ENCODE results near the gene TMEM140. TPM values are rescaled to one million over a fixed set of nuclear protein-coding genes. Genes with fewer than 3 reads are reported as not detected.
"Not testable (repeated sequence)": the region's sequence is repeated elsewhere in the genome, so short reads cannot be mapped to it uniquely, and the experiment has no call there.

TMEM140 gene
- polyA plus RNA-seq, 5 donors = 16.4 to 20.4 (median 16.9) TPM

DNA sequence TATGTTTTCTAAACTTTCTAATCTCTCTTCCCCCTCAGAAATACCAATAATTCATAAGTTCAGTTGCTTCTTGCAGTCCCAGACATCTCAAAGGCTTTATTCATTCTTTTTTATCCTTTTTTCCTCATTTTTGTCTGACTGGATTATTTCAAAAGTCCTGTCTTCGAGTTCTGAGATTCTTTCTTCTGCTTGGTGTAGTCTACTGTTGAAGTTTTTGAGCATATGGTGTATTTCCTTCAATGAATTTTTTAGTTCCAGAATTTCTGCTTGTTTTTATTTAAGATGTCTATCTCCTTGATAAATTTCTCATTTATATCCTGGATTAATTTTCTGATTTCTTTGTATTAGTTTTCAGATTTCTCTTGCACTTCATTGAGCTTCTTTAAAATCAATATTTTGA is 8.4 kb downstream of the TMEM140 start:
- no peak for DNase-seq

- DNase-seq = no peak
These were observed 10.3 kb downstream of the TMEM140 start for GRCh38 chr7:135158141-135158655.

DNA sequence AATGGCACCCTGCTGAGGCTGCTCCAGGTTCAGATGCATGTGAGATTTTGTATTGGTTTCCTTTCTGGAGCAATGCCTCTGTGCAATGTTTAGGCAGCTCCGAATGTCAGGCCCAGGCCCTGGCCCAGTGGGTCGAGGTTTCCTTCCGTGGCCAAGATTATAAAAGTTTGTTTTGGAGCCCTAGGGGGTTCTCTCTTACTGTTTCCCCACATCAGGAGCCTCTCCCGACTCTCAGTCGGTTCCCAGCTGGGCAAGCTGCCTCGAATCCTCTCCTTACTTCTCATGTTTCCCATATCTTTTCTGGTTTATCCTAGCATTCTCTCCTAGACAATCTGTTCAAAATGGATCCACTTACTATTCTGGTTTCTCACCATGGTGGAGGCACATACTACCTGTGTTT is 11.0 kb downstream of the TMEM140 start:
- no peak for DNase-seq

DNA sequence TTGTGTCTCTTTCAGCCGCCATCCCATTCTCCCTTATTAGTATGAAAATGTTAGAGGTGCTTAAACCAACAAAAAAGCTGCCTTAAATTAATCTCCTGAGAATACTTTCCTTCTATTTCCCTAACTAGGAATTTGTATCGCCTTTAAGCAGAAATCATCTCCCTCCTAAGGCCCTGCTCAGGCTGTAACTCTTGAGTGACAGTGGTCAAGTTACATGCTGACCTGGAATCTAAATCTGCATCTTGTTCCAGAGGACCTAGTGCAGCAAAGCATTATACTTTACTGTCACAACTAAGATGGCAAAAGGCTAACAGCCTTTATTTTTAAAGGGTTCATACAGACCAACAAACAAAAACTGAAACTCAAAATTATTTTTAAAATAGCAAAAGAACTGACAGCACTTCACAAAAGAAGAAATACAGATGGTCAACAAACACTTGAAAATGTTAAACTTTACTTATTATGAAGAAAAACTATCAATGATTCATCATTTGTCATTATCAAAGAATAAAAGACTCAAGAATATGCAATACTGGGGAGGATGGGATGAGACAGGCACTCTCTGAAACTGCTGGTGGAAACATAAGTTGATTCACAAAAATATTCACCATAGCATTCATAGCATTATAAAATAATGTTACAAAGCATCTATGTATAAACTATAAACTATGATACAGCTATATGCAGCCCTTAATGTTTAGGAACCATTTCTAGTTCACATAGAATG is 11.7 kb downstream of the TMEM140 start:
- no peak for DNase-seq

- no peak for DNase-seq
These were observed 12.4 kb downstream of the TMEM140 start for GRCh38 chr7:135160098-135160857.

GRCh38 chr7:135160858-135161653 is 13.2 kb downstream of the TMEM140 start:
- no peak for DNase-seq

DNA sequence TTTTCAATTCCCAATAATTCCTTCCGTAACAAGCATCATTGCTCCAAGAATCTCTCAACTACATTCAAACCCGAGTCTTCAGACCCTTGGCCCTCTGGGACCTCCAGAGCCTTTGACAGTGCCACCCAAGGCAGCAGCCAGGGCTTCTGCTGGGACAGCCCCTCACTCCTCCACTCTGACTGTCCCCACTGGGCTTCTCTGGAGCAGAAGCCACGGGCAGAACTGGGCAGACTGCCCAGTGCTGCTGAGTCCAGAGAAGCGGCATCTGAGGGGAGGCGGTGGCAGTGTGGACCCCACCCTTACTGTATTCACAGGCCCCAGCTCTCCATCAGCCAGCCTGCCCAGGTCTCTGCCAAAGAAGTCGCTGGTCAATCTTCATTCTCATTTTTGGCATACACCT is 13.8 kb downstream of the TMEM140 start:
- no peak for DNase-seq

- no peak for DNase-seq
These were observed 14.6 kb downstream of the TMEM140 start for GRCh38 chr7:135162382-135163001.

DNA sequence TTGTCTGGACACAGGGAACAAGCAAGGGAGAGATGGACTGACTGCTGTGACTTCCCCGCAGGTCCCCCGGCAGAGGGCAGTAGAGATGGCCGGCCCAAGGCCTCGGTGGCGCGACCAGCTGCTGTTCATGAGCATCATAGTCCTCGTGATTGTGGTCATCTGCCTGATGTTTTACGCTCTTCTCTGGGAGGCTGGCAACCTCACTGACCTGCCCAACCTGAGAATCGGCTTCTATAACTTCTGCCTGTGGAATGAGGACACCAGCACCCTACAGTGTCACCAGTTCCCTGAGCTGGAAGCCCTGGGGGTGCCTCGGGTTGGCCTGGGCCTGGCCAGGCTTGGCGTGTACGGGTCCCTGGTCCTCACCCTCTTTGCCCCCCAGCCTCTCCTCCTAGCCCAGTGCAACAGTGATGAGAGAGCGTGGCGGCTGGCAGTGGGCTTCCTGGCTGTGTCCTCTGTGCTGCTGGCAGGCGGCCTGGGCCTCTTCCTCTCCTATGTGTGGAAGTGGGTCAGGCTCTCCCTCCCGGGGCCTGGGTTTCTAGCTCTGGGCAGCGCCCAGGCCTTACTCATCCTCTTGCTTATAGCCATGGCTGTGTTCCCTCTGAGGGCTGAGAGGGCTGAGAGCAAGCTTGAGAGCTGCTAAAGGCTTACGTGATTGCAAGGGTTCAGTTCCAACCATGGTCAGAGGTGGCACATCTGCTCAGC is 16.6 kb downstream of the TMEM140 start:
- no peak for DNase-seq

- no peak for DNase-seq
These were observed 18.0 kb downstream of the TMEM140 start for GRCh38 chr7:135165862-135166261.

DNA sequence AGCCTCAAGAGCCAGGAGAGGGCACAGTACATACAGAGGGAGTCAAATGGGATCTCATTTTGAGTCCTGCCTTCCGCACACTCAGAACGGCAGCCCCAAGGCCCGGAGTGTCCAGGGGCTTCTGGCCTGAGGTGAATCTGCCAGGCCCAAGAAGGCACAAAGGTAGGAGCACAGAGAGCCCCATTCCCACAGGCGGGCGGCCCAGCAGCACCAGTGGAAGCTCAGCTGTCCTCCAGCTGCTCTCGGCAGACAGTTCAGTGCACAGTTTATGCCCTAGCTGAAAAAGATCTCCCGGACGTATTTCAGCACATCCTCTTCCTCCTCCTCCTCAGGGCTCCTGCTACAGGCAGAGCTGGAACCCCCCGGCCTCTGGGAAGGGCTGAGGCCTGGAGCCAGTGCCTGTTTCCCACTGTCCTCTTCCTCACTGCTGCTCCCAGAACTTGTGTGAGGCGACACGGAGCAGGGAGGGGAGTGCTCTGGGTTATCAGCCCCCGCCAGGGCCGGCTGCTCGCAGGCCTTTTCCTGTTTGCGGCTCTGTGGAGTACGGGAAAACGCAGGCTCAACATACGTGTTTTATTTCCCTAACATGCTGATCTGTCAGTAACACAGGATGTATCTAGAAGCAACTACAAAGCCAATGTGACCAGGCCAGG is 18.6 kb downstream of the TMEM140 start:
- no peak for DNase-seq

- DNase-seq = no peak
These were observed 19.6 kb downstream of the TMEM140 start for GRCh38 chr7:135167365-135167917.

GRCh38 chr7:135168001-135168400 is 20.1 kb downstream of the TMEM140 start:
- no peak for DNase-seq

DNA sequence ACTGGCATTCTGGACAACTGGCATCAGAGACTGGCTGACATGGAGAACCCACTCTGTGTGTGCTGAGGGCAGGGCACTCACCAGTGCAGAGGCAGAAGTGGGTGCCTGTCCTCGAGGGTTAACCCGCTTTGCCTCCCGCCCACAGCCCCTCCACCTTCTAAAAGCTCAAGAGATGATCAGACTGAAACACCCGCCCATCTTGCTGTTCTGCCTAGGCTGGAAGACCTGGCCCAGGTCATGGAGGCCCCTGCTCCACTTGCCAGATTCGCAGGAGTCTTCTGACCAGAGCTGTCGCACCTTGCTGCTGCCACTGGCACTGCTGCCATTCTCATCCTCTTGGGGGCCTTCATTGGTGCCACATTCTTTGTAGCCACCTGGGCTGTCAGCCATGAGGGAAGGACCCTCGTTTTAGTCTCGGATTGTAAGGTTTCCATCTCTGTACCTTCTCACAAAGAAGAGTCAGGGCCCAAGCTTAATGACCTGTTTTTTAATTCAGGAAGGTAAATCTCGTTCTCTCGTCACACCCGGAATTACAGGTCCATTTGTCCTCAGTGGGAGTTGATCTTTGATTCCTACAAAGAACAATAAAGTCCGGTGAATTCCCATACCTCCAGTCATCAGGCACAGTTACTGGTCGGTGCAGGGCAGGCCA is 20.7 kb downstream of the TMEM140 start:
- DNase-seq = no peak

DNA sequence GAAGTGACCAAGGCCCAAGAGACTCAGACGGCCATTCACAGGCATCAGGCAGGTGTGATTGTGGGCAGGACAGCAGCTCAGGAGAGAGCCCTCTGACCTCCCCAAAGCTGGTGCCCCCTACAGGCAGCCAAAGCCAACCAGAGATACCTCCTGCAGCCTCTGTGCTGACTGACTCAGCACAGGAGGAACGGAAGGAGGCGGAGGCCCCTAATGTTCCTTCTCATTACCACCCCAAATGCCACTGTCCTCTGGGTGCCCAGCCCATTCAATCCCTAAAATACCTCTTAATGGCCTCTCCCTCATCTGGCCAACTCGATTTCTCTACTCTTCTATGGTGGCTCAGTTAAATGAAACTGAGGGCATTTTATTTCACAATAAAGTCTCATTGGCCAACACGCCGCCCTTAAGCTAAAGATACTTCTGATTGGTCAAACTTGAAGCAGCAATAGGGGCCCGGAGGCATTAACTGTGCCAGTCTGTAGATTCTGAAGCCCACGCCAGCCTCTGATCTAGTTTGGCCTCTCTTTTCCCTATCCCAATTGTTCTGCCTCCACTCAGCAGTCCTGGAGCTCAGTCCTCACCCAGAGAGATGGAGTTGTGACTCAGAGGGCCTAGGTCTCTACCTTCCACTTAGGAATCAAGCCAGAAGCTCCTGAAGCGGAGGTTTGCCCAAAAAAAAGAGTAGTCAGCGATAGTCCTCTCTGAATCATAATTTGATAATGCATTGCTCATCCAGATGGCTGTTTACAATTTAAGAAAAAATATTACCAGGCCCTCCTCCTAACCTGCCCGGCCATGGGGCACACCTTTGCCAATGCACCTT is 21.5 kb downstream of the TMEM140 start:
- no peak for DNase-seq

GRCh38 chr7:135169964-135170273 is 22.0 kb downstream of the TMEM140 start:
- DNase-seq = no peak

GRCh38 chr7:135170274-135170997 is 22.6 kb downstream of the TMEM140 start, which contains the start of gene CYREN:
CYREN (minus strand) TSS chr7:135170707; CDS start chr7:135168922, 1,785 bp downstream.
- peak; percentile 91 to 93 for DNase-seq

DNA sequence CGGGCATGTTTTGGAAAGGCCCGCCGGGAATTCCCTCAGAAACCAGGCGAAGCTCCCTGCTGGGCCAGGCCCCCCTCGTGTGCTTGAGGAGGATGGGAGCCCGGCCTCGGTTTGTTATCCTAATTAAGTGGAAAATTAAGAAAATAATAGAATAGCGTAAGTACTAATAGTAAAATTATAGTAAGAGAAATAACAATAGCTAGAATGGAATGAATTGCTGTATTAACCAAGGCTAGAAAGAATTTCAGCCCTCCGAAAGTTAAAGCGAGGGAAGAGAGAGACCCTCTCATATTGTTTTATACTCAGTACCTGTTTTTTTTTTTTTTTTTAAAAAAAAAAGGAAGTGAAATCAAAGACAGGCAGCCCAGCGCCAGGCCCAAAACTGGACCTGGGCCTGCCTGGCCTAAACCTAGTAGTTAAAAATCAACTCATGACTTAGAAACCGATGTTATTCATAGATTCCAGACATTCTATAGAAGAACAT is 23.2 kb downstream of the TMEM140 start:
- not testable (repeated sequence) for DNase-seq
